ENCODE measurements around the gene ARMC9.

Gene ARMC9

DNA sequence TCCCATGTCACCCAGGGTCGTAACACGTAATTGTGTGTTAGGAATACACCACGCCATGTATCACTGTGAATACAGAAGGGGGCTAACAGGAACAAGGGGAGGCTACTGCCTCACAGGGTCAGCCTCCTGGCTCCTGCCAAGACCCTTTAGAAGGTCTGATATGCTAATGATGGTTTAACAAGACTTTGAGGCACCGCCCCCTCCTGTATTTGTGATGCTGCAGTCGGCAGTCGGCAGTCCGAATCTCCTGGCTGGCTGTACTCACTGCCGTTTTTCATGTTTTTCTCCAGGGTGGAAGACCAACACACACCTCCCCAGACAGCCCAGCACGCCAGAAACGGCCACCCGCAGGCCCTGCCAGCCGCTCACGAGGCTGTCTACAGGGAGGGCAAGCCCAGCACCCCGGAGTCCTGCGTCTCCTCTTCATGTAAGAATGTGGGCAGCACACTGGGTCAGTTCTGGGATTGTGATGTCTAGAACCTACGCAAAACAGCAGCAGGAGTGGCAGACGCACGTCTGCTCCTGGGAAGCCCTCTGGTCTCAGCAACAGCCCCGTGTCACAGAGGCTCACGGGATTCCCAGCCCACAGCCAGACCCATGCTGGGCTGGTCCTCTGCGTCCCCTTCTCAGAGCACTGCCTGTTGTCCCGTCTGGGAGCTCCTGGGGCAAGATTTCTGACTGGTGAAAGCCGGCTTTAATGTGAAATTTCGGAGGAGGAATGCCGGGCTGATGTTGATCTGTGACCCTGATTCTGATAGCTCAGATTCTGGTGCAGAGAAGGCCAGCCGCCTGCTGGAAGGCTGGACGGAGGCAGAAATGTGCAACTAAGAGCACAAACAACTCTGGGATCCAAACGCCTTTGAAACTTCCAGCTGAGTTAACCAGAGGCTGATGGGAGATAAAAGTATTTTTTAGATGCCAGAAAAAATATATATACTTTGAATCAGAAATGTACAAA, 157.4 kb downstream of the ARMC9 start:
- POLR2A ChIA-PET (ENCODE audit: low non-redundant PET): no interaction called here
- CTCF ChIA-PET: interaction anchor here (0.7 kb wide), 1 partner anchor 57 kb away, joined by 3 read pairs; no protein-coding TSS in a partner anchor
- no peak for DNase-seq (ENCODE audit: low spot score)
- H3K27ac ChIP-seq: no peak overlapping the region
- TF ChIP-seq, protein P1, sequence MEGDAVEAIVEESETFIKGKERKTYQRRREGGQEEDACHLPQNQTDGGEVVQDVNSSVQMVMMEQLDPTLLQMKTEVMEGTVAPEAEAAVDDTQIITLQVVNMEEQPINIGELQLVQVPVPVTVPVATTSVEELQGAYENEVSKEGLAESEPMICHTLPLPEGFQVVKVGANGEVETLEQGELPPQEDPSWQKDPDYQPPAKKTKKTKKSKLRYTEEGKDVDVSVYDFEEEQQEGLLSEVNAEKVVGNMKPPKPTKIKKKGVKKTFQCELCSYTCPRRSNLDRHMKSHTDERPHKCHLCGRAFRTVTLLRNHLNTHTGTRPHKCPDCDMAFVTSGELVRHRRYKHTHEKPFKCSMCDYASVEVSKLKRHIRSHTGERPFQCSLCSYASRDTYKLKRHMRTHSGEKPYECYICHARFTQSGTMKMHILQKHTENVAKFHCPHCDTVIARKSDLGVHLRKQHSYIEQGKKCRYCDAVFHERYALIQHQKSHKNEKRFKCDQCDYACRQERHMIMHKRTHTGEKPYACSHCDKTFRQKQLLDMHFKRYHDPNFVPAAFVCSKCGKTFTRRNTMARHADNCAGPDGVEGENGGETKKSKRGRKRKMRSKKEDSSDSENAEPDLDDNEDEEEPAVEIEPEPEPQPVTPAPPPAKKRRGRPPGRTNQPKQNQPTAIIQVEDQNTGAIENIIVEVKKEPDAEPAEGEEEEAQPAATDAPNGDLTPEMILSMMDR (conservative IDR thresholded peaks at IDR 0.05; ENCODE audit: low read depth): no peak

DNA sequence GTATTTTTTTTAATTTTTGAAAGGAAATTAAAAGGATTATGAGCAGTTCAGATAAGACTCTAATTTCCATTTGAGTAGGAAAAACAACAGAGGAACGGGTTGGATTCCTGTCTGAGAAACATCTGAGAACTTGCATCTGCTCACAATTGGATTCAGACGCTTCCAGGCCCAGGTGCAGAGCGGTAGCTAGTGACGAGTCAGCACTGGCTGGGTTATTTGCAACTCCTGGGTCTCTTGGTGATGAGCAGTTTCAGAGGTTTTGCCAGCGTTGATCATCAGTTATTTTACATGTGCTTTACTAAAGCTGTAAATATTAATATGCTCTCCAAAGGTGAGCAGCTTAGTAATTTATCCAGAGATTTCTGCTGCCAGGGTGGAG, 158.0 kb downstream of the ARMC9 start:
- no peak overlapping the region for H3K27ac ChIP-seq
- TF ChIP-seq, protein P1 (conservative IDR thresholded peaks at IDR 0.05; ENCODE audit: low read depth): no peak
- DNase-seq (ENCODE audit: low spot score): no peak
- ChIA-PET CTCF (interaction anchor here (0.7 kb wide), 1 partner anchor 57 kb away, joined by 3 read pairs; no protein-coding TSS in a partner anchor), POLR2A (ENCODE audit: low non-redundant PET) (no interaction called here)

DNA sequence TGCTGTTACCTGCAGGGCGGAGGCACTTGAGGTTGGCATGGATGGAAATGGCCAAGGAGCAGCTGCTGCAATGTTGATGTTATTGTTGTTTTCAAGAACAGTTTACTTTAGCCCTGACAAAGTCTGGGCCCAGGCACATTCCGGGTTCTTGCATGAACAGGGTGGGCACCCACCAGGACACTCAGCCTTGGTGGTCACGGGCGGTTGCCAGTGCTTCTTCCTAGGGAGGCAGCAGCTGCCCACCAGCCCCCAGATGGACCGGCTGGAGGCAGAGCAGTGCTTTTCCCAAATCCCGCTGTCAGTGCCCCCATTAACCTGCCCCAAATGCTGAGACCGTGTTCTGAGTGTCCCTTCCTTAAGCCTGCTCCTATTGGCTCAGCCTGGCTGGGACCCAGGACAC, 158.6 kb downstream of the ARMC9 start:
- no peak for DNase-seq (ENCODE audit: low spot score)
- POLR2A ChIA-PET (ENCODE audit: low non-redundant PET): no interaction called here
- H3K27ac ChIP-seq: no peak overlapping the region
- CTCF ChIA-PET: no interaction called here
- TF ChIP-seq, protein P1 (conservative IDR thresholded peaks at IDR 0.05; ENCODE audit: low read depth): no peak

DNA sequence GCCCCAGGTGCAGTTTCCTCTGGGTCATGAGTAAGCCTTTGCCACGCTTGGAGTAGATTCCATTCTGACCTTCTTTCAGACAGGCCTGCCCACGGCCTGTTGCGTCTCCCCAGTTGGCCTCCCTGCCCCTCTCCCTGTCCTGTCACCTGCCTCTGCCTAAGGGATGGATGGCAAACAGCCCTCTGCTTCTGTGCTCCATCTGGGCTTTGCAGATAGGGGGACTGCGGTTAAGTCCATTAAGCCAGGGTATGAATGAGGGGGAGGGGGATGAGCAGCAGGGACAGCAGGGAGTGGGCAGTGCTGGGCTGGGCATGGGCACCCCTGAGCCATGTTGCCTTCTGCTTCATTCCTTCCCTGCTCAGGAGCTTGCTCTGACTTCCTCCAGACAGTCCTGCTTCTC, 159.5 kb downstream of the ARMC9 start:
- TF ChIP-seq, protein P1 (conservative IDR thresholded peaks at IDR 0.05; ENCODE audit: low read depth): no peak
- ChIA-PET CTCF (no interaction called here), POLR2A (ENCODE audit: low non-redundant PET) (no interaction called here)
- no peak for DNase-seq (ENCODE audit: low spot score)
- no peak overlapping the region for H3K27ac ChIP-seq

DNA sequence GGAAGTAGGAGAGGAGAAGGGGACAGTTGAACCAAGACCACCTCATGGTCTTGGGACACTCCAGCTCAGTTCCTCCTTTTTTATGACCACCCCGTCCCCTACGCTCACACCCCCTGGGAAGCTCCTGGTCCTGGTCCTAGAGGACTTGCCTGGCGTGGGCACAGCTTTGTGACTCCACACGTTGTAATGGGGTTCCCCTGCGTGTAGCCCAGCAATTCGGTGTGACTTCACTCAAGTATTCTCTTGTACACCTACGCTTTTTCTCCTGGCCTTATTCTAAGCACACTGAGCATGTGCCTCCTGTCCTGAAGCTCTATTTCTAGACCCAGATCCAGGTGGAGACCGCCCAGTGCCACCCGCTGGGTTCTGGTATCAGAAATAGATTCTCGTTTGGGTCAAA, 161.0 kb downstream of the ARMC9 start:
- ChIA-PET POLR2A (ENCODE audit: low non-redundant PET) (no interaction called here), CTCF (interaction anchor here (0.6 to 0.7 kb wide), 3 partner anchors 132 to 1200 kb away, joined by 3 read pairs; no protein-coding TSS in a partner anchor)
- TF ChIP-seq, protein P1 (conservative IDR thresholded peaks at IDR 0.05; ENCODE audit: low read depth): no peak
- H3K27ac ChIP-seq: no peak overlapping the region
- no peak for DNase-seq (ENCODE audit: low spot score)

DNA sequence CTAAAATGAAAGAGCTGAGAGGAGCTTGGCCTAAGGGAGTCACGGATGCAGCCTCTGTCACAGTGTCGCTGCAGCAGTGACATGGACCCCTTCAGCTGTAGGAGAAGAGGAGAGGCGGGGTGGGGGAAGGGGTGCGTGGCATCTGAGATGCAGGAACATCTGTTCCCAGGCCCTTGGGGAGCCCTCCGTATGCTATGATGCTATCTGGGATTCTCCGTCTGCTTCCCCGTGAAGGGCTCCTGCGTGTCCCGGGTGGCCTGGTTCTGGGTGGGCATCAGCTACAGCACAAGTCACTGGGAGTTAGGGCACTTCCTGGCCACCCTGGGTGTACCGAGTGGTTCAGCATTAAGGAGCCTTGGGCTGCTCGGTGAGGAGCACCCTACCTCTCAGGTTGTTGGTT, 161.5 kb downstream of the ARMC9 start:
- CTCF ChIA-PET: interaction anchor here (0.6 kb wide), 1 partner anchor 492 kb away, joined by 3 read pairs; no protein-coding TSS in a partner anchor
- DNase-seq (ENCODE audit: low spot score): no peak
- H3K27ac ChIP-seq: no peak overlapping the region
- POLR2A ChIA-PET (ENCODE audit: low non-redundant PET): no interaction called here
- TF ChIP-seq, protein P1 (conservative IDR thresholded peaks at IDR 0.05; ENCODE audit: low read depth): no peak

All from RWPE1 (cell line).